ENCODE results near the gene RANBP3.

Gene RANBP3

DNA sequence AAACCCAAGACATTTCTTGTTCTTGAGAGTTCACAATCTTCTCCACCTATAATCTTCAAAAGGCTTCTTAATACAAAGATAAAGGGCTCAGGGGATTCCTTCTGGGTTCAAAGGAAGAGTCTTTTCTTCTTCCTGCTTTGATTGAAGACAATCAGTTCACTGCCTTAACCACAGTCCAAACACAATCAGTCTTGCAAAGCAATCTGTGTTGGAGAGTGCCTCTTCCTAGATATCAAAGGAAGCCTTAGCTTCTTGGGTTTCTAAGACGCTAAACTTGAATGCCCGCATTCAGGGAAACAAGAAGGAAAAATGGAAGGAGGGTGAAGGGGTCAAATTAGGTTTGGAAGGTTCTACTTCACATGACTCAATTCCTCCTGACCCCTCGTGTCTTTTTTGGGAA lies 27.2 kb downstream of the RANBP3 start:
- DNase-seq (ENCODE audit: low read depth in 2 of 2), result no peak

- no peak for DNase-seq (ENCODE audit: low read depth in 2 of 2)
These were observed 28.1 kb downstream of the RANBP3 start for GRCh38 chr19:5949792-5950305.

- no peak for DNase-seq (ENCODE audit: low read depth in 2 of 2)
These were observed 29.0 kb downstream of the RANBP3 start for GRCh38 chr19:5948752-5949564.

GRCh38 chr19:5947435-5947834 lies 30.5 kb downstream of the RANBP3 start:
- DNase-seq (ENCODE audit: low read depth in 2 of 2), result no peak

DNA sequence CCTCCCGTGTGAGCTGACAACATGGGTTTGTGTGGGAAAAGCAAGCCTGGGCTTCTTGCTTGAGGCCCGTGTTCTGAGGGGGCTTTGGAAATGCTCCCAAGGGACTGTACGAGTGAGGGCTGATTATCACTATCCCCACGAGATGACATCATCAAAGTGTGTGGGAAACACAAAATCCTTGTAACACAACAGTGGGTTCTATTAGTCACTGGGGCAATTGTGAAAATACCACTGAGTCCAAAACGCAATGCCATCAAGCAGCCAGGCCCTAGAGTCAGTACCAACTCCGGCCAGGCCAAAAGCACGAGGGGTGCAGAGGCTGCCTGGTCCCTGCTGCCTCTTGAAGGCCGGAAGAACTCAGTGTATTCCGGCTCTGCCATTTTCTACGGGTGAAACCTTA lies 34.3 kb downstream of the RANBP3 start:
- no peak for DNase-seq (ENCODE audit: low read depth in 2 of 2)

DNA sequence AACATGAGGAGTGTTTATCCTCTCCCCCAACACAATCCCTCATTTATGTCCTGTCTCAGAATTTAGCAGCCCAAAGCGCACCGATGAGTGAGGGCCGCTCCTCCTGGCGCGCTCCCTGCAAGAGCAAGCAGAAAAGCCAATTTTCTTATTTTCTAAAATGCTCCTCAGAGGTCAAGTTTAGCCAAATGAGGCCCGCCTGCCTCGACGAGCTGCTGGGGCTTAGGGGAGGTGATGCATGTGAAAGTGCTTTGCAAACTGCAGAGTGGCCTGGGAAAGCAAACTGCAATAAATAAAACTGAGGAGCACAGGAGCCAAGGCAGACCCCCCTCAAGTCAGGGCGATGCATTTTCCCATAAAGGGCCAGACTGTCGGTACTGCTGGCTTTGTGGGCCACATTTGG lies 34.9 kb downstream of the RANBP3 start:
- DNase-seq (ENCODE audit: low read depth in 2 of 2), result no peak

- DNase-seq (ENCODE audit: low read depth in 2 of 2), result no peak
These were observed 36.3 kb downstream of the RANBP3 start for GRCh38 chr19:5941673-5942072.

DNA sequence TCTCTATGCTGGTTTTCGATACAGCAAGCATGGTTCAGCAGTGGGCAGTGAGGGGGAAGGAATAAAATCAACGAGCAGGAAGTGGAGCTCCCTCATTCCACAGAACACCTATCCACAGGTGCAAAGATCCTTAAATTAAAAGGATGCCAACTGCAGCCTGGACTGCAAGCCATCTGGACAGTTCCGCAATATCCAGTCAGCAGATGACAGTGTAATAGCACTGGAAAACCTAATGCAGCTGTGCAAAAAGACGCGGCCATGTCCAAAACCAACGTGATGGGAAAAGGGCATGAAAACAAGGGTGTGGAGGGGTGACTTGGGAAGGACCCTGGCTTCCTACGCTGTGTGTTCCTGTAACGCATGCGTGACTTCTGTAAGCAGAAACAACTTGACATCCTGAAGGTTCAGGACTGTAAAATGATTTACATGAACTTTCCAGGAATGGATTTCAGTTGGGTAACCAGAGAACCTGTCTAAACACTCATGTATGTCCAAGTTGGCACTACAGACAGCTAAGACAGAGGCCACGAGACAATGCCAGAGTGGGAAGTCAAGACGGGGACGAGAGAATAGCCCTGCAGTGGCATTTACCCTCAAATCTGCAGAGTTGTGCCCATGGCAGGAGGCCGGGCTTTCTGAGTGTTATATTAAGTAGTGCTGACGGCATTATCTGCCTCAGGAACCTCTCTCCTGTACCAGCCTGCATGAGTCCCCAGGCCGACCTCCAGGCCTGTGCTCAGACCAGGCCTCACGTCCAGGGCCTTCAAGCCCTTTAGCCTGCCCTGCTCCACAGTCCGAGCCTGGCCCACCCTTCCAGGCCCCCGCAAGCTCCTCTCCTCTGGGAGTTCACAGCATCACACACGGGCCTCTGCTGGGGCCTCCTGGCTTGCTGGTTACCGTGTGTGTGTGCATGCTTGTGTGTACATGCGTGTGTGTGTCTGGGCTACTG lies 37.4 kb downstream of the RANBP3 start:
- no peak for DNase-seq (ENCODE audit: low read depth in 2 of 2)

DNA sequence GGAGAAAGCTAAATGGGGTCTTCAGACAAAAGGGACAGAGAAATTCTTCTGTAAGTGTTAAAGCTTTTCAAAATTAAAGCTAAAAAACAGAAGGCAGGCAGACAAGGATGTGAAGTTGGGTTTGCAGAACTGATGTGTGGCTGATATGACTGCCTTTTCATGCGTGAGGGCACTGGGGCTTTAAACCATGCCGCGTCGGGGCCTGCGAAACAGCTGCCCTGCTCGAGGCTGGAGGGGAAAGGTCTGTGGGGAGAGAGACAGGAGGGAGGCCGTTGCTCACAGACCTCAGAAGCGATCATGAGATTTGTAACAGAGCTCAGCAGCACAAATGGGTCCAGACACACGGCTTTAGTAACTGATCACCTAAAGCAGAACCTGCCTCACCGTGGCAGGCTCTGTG lies 40.4 kb downstream of the RANBP3 start:
- DNase-seq (ENCODE audit: low read depth in 2 of 2), result no peak

- no peak for DNase-seq (ENCODE audit: low read depth in 2 of 2)
These were observed 41.7 kb downstream of the RANBP3 start for GRCh38 chr19:5936292-5936592.

DNA sequence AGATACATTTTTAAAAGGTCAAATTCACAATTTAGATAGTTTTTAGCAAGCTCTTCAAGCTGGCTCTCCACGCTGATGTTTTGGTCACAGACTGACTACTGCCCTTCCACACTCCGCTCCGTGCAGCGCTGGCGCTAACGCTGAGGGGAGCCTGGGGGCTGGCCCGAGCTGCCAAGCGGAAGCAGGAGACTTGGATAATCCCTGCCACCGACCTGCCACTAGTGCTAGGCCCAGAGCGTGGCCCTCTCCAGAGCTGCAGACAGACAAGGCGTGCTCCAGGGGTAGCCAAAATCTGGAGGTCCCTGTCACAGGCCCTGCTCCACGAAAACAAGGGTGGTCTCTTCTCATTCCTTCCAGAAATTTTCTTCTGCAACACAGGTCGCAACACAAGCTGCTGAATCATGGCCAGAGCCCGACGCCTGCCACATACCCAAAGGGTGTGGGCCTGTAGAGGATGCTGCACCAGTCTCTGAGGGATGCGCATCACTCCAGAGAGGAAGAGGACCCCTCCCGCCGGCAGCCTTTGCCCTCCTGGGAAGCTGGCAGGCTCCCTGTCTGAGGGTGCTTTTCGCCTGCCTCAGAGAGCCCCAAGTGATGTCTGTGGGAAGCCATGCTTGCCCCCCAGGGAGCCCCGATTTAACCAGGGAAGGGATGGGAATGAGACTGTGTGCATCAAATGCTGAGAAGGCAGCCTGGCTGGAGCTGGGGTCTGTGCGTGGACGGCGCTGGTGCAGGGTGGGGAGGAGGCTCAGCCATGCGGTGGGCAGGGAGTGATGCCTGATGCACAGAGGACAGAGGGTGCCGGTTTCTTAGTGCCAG lies 42.3 kb downstream of the RANBP3 start:
- no peak for DNase-seq (ENCODE audit: low read depth in 2 of 2)

DNA sequence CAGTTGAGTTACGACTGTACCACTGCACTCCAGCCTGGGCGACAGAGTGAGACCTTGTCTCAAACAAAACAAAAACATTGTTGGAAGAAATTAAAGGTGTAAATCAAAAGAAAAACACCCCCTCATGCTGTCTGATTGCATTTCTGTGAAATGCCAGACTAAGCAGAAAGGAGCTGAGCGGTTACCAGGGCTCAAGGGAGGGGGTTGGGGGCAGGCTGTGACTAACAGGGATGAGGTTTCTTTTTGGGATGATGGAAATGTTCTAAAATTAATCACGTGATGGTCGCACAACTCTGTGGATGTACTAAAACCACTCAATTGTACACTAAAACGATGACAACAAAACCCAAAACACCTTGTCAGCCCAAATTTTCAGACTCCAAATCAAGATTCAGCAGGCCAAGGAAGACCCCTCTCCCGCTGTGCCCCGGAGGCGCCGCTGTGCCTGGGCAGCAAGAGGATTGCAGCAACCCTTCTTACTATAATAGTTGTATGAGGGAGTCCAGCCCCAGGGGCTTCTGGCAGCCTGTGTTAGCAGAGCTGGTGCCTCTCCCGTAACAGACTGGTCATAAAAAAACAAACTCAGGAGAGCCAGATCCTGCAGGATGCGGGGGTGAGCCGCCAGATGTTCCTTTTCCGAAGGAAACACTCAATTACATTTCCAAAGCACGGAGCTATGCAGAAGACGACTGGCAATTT lies 43.0 kb downstream of the RANBP3 start:
- no peak for DNase-seq (ENCODE audit: low read depth in 2 of 2)

- no peak for DNase-seq (ENCODE audit: low read depth in 2 of 2)
These were observed 43.9 kb downstream of the RANBP3 start for GRCh38 chr19:5934069-5934401.

- DNase-seq (ENCODE audit: low read depth in 2 of 2), result no peak
These were observed 44.4 kb downstream of the RANBP3 start for GRCh38 chr19:5933391-5934068.

- no peak for DNase-seq (ENCODE audit: low read depth in 2 of 2)
These were observed 45.2 kb downstream of the RANBP3 start for GRCh38 chr19:5932609-5933262.

DNA sequence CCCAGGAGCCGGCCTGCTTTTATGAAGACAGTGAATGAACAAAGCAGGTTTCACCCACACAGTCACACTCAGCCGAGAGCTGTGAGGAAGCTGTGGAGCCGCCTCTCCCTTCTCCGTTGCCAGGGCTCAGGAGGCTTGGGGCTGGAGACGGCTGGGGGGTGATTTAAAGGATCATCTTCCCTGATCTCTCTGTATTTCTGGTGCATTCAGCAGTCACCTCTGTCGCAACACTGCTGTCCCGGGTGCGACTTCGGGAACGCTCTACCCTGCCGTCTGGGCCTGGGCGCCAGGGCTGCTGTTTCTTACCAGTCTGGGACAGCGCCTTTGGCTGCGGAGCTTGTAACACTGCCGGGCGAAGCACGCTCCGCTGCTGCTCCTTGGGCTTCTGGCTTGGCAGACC lies 45.8 kb downstream of the RANBP3 start:
- no peak for DNase-seq (ENCODE audit: low read depth in 2 of 2)

GRCh38 chr19:5931251-5931650 lies 46.7 kb downstream of the RANBP3 start:
- no peak for DNase-seq (ENCODE audit: low read depth in 2 of 2)

DNA sequence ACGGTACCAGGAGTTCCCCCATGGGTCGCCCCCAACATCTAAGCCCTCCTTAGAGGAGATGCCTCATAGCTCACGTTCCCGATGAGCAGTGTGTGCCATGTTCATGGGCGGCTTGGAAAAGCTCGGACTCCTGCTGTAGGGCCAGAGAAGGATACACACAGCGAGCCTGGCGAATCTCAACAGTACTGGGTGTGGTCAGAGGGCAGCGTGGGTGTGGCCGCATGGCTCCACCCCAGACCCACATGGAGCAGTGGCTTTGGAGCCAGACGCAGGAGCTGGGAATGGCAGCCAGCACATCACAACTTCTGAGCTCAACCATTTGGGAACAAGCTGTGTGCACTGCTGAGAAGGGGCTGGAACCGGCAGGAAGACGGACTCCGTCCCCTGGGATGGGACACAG lies 48.3 kb downstream of the RANBP3 start:
- DNase-seq (ENCODE audit: low read depth in 2 of 2), result no peak

GRCh38 chr19:5929179-5929578 lies 48.8 kb downstream of the RANBP3 start:
- no peak for DNase-seq (ENCODE audit: low read depth in 2 of 2)

GRCh38 chr19:5927441-5927821 lies 50.5 kb downstream of the RANBP3 start:
- no peak for DNase-seq (ENCODE audit: low read depth in 2 of 2)

Data from stimulated activated CD8-positive, alpha-beta memory T cell treated with anti-CD3 and anti-CD28 coated beads, Interleukin-2, amount 100 ng/mL, for 1 hour (primary cell).